GM12878 (cell line): Measurements from ENCODE around the gene SP3. TPM values are rescaled to one million over a fixed set of nuclear protein-coding genes. Genes with fewer than 3 reads are reported as not detected.
A peak's percentile ranks its signal among the peaks of the same experiment; 100 is the strongest.

Source experiments
- ATAC-seq: fragments of 200-7000 bp; cut with Tn5 transposase; 3 replicates; pipeline ENCODE4 v1.9.1; 2020; ENCODE audit warnings: mild to moderate bottlenecking, moderate library complexity
- BruUV-seq: library from RNA; stranded (reverse); fragments of 400-500 nt; replicated peaks from 2 replicates; lab custom pipeline; 2021; lab: Mats Ljungman, UMichigan
- CTCF ChIA-PET: fragments of 300-600 bp; sonication (Branson Sonifier 250); formaldehyde crosslinking; extraction: SDS; loops from one replicate; lab custom pipeline; 2021; ENCODE audit warnings: inconsistent platforms; lab: Yijun Ruan, JAX
- POLR2A ChIA-PET: fragments of 350-600 bp; formaldehyde crosslinking; extraction: SDS; loops from one replicate; lab custom pipeline; 2021; ENCODE audit warnings: inconsistent platforms; lab: Charles Lee
- RAD21 ChIA-PET: fragments of 300-600 bp; sonication (Branson Sonifier 250); formaldehyde crosslinking; loops from one replicate; lab custom pipeline; 2023; ENCODE audit warnings: antibody characterized with exemption; ENCODE audit not compliant: unreplicated experiment; lab: Charles Lee
- SMC1A ChIA-PET: fragments of 300-600 bp; sonication (Branson Sonifier 250); formaldehyde crosslinking; loops from one replicate; lab custom pipeline; 2023; ENCODE audit not compliant: unreplicated experiment, uncharacterized antibody; lab: Charles Lee
- DNase-seq: peaks from one replicate; pipeline ENCODE4 v3.0.0-alpha.2; 2011; ENCODE audit warnings: low read depth, low spot score
- FAIRE-seq: peaks from 3 replicates; lab custom pipeline; 2011; peaks lifted over from hg19 to GRCh38; lab: Jason Lieb, UNC
- H2AFZ ChIP-seq: 2 replicates; pipeline ENCODE4 v1.6.0; 2011; ENCODE audit warnings: low read depth, low read length, control low read depth; ENCODE audit not compliant: control insufficient read depth
- H3K27ac ChIP-seq: 2 replicates; pipeline ENCODE4 v1.5.1; 2011; ENCODE audit warnings: control low read depth; ENCODE audit not compliant: control insufficient read depth, insufficient read depth
- H3K27me3 ChIP-seq, 2 experiments: replicated peaks in 1 of 2; 2 replicates each; pipeline versions ENCODE4 v1.6.0 to v1.6.1; 2011; ENCODE audit warnings: low read length in 1 of 2; ENCODE audit not compliant: control insufficient read depth in 2 of 2, insufficient read depth in 2 of 2
- H3K36me3 ChIP-seq, 2 experiments: 2 replicates each; pipeline ENCODE4 v1.5.1; 2011; ENCODE audit warnings: low read length in 1 of 2; ENCODE audit not compliant: control insufficient read depth in 2 of 2, insufficient read depth in 2 of 2
- H3K4me1 ChIP-seq: 2 replicates; pipeline ENCODE4 v1.6.1; 2011; ENCODE audit warnings: mild to moderate bottlenecking, low read length, moderate library complexity, mixed read lengths; ENCODE audit not compliant: control insufficient read depth, insufficient read depth
- H3K4me2 ChIP-seq: 2 replicates; pipeline ENCODE4 v1.6.0; 2011; ENCODE audit warnings: control low read depth; ENCODE audit not compliant: control insufficient read depth, insufficient read depth
- H3K4me3 ChIP-seq: fragments of 200-600 bp; sonication (generic); 2 replicates; pipeline ENCODE4 v1.5.1; 2016
- H3K79me2 ChIP-seq: 2 replicates; pipeline ENCODE4 v1.6.0; 2011; ENCODE audit warnings: low read length; ENCODE audit not compliant: control insufficient read depth, insufficient read depth
- H3K9ac ChIP-seq: 2 replicates; pipeline ENCODE4 v1.8.0; 2011; ENCODE audit warnings: low read length, control low read depth, mixed read lengths; ENCODE audit not compliant: control insufficient read depth, insufficient read depth
- H3K9me3 ChIP-seq: replicated peaks from 3 replicates; pipeline ENCODE4 v1.5.1; 2011; ENCODE audit warnings: mild to moderate bottlenecking, low read length; ENCODE audit not compliant: control insufficient read depth, insufficient read depth
- H4K20me1 ChIP-seq: 2 replicates; pipeline ENCODE4 v1.6.0; 2011; ENCODE audit not compliant: control insufficient read depth, insufficient read depth
- ATF7 ChIP-seq: fragments of 450-650 bp; IDR thresholded peaks from 2 replicates; pipeline ENCODE4 v1.6.1; 2016; ENCODE audit warnings: low read depth, mild to moderate bottlenecking
- CREM ChIP-seq: IDR thresholded peaks from 2 replicates; pipeline ENCODE4 v1.6.1; 2014; ENCODE audit warnings: antibody characterized with exemption, low read depth
- GABPA ChIP-seq: IDR thresholded peaks from 2 replicates; pipeline ENCODE4 v1.6.1; 2014; ENCODE audit warnings: antibody characterized with exemption, low read depth, mild to moderate bottlenecking, inconsistent platforms
- PML ChIP-seq: IDR thresholded peaks from 2 replicates; pipeline ENCODE4 v1.6.1; 2012; ENCODE audit warnings: low read length, inconsistent platforms
- RAD51 ChIP-seq: fragments of 450-650 bp; IDR thresholded peaks from 2 replicates; pipeline ENCODE4 v1.6.1; 2016; ENCODE audit warnings: moderate library complexity, mild to moderate bottlenecking, inconsistent platforms
- SP1 ChIP-seq: IDR thresholded peaks from one replicate; pipeline ENCODE4 v1.6.1; 2011; ENCODE audit warnings: low read depth, low read length
- SUZ12 ChIP-seq: fragments of 200-600 bp; sonication (generic); IDR thresholded peaks from one replicate; pipeline ENCODE4 v1.6.1; 2018; ENCODE audit warnings: antibody characterized with exemption, mild to moderate bottlenecking; ENCODE audit not compliant: unreplicated experiment
- ZZZ3 ChIP-seq: IDR thresholded peaks from 2 replicates; pipeline ENCODE4 v1.6.1; 2011; ENCODE audit warnings: low read depth; ENCODE audit not compliant: control insufficient read depth, insufficient read length
- WGBS: methylation state at CpG from one replicate; pipeline ENCODE4 v1.1.6; 2016; ENCODE audit warnings: low lambda C conversion rate; ENCODE audit not compliant: insufficient replicate concordance, insufficient coverage; ENCODE audit errors: missing lambda C conversion rate; 5-methylcytosine and 5-hydroxymethylcytosine counted together
- in situ Hi-C: fragments of 300-500 bp; cut with MboI; formaldehyde crosslinking; loops from 9 replicates; pipeline ENCODE4 v1.14.3; 2018; ENCODE audit warnings: mixed read lengths
- intact Hi-C: fragments of 100-400 bp; cut with micrococcal nuclease; formaldehyde crosslinking; loops from one replicate; pipeline ENCODE4 v1.14.2; 2022; ENCODE audit not compliant: unreplicated experiment
- polyA plus RNA-seq, 11 experiments: library from polyadenylated mRNA; depleted of rRNA in 4 of 11; unstranded in 6 of 11; stranded (reverse) in 5 of 11; fragments of >200 nt; fragmentation: Nextera tagmentation in 4 of 11; fragmentation: Illumina TruSeq in 1 of 11; extraction: Ambion mirVana in 4 of 11; extraction: Trizol in 1 of 11; gene quantifications; 1 replicate in 1 of 11; 2 replicates in 10 of 11; pipeline versions ENCODE4 v1.2.1 to v1.2.3, GENCODE V29; 2011 to 2016; ENCODE audit warnings: inconsistent platforms in 2 of 11, missing spikeins in 2 of 11, low read depth in 1 of 11
- total RNA-seq, 4 experiments: library from RNA; depleted of rRNA in 3 of 4; stranded (reverse); fragments of >200 nt in 3 of 4; fragmentation: Illumina TruSeq in 1 of 4; extraction: Trizol in 1 of 4; gene quantifications; 2 replicates each; pipeline versions ENCODE4 v1.2.1 to v1.2.3, GENCODE V29; 2013 to 2021
- TF ChIP-seq, protein P1 (sequence below): fragments of 450-650 bp; IDR thresholded peaks from 2 replicates; pipeline ENCODE4 v1.6.1; 2016; ENCODE audit warnings: mild to moderate bottlenecking

SP3 gene
- total and polyA plus RNA-seq, 10 of the 15 experiments (the other 5 are each of a cell fraction or from before 2014, with no cell fraction given), result 9.9 to 87.6 (median 52.4) TPM

DNA sequence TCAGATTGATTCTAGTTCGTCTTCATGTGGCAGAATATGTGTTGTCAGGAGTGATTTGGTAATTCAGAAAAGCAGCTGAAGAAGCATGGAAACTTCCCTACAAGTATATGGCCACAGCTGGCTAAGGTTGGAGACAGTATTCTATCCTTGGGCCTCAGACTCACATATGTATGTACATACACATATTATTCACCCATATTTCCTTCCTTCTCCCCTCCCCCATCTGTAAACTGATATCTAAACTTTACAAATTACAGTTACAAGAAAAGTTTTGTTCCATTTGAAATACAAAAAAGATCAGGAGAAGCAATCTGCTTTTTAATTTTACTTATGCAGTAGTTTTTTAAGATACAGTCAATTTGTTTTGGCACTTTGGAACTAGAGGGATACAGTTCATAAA is 3.1 kb downstream of the SP3 start:
- peaks cover 90% of the 10 kb centered on the region for H3K79me2 ChIP-seq
- ATAC-seq, result no peak
- no peak overlapping the region for H2AFZ ChIP-seq
- RAD21 ChIA-PET, result interaction anchor here (0.8 to 1.9 kb wide), 6 partner anchors 16 to 379 kb away, joined by 3 to 5 read pairs (median 4); no protein-coding TSS in a partner anchor
- intact Hi-C loops, result loop anchor here (2.0 to 10.0 kb wide), 3 partner anchors 63 to 633 kb away; partner anchors contain the start of genes OLA1 and WIPF1
- H3K36me3 ChIP-seq, result peaks cover 0 to 6% of the 10 kb centered on the region in 2 experiments; a peak in 1 of 4 replicates
- POLR2A ChIA-PET, result interaction anchor here (0.6 to 2.6 kb wide), 7 partner anchors 9 to 22 kb away, joined by 3 to 12 read pairs (median 4); no protein-coding TSS in a partner anchor
- H3K27ac ChIP-seq, result peak overlapping the region; percentile 97; the same call in 1 of the 2 replicates
- no peak for FAIRE-seq
- H3K4me3 ChIP-seq, result peak overlapping the region; percentile 76
- no peaks in the 10 kb centered on the region; the same call in 1 of the 2 replicates for H3K4me1 ChIP-seq
- TF ChIP-seq, protein P1, sequence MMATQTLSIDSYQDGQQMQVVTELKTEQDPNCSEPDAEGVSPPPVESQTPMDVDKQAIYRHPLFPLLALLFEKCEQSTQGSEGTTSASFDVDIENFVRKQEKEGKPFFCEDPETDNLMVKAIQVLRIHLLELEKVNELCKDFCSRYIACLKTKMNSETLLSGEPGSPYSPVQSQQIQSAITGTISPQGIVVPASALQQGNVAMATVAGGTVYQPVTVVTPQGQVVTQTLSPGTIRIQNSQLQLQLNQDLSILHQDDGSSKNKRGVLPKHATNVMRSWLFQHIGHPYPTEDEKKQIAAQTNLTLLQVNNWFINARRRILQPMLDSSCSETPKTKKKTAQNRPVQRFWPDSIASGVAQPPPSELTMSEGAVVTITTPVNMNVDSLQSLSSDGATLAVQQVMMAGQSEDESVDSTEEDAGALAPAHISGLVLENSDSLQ, result no peak
- TF ChIP-seq GABPA (no peak), CREM (no peak), PML (0 out of 2 replicates have a peak, but pooled peaks have one; percentile 1)
- in situ Hi-C loops, result no loop called here
- H3K9ac ChIP-seq, result peak overlapping the region; percentile 93
- SMC1A ChIA-PET, result interaction anchor here (0.8 to 2.7 kb wide), 13 partner anchors 9 to 379 kb away, joined by 3 to 11 read pairs (median 4); no protein-coding TSS in a partner anchor
- no peak for DNase-seq
- BruUV-seq, result no TSS peak
- 0% methylated on average over 1 of the region's 1 CpG for WGBS
- no peaks in the 10 kb centered on the region for H3K27me3 ChIP-seq
- peak overlapping the region; percentile 85 for H3K4me2 ChIP-seq
- H3K9me3 ChIP-seq, result no peaks in the 10 kb centered on the region
- CTCF ChIA-PET, result interaction anchor here (1.0 to 2.1 kb wide), 3 partner anchors 10 to 64 kb away, joined by 3 to 11 read pairs (median 3); no protein-coding TSS in a partner anchor
- H4K20me1 ChIP-seq, result no peaks in the 10 kb centered on the region

DNA sequence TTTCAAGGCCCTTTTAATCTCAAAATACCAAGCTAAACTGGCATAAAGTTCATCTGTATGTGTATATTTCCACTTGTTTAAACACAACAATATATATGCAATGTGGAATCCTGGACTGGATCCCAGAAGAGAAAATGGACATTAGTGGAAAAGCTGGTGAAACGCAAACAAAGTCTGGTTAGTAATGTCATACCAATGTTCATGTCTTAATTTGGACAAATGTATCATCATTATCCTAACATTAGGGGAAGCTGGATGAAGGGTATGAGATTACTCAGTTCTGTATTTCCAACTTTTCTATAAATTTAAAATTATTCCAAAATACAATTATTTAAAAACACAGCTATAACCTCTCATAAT is 3.8 kb downstream of the SP3 start:
- no peaks in the 10 kb centered on the region for H3K9me3 ChIP-seq
- intact Hi-C loops, result loop anchor here (10.0 kb wide), 2 partner anchors 283 to 633 kb away; partner anchors contain the start of genes OLA1 and WIPF1
- ChIA-PET SMC1A (interaction anchor here (0.6 to 2.7 kb wide), 11 partner anchors 10 to 380 kb away, joined by 3 to 11 read pairs (median 4); no protein-coding TSS in a partner anchor), RAD21 (interaction anchor here (1.7 to 1.9 kb wide), 3 partner anchors 15 to 380 kb away, joined by 5 read pairs; no protein-coding TSS in a partner anchor), CTCF (interaction anchor here (1.3 to 2.1 kb wide), 2 partner anchors 9 to 12 kb away, joined by 3 to 11 read pairs; no protein-coding TSS in a partner anchor), POLR2A (interaction anchor here (0.6 to 2.6 kb wide), 6 partner anchors 8 to 287 kb away, joined by 3 to 12 read pairs (median 4); partner anchors contain the start of gene OLA1)
- no peaks in the 10 kb centered on the region for H3K4me1 ChIP-seq
- ATAC-seq (no peak), DNase-seq (no peak), FAIRE-seq (no peak)
- H3K79me2 ChIP-seq, result peaks cover 90% of the 10 kb centered on the region
- peak overlapping the region; percentile 76 for H3K4me3 ChIP-seq
- BruUV-seq, result no TSS peak
- 100% methylated on average over 1 of the region's 1 CpG for WGBS
- H3K27me3 ChIP-seq, result no peaks in the 10 kb centered on the region
- in situ Hi-C loops, result no loop called here
- no peaks in the 10 kb centered on the region; the same call in 1 of the 2 replicates for H4K20me1 ChIP-seq
- H3K27ac ChIP-seq, result no peak overlapping the region
- no peak overlapping the region for H3K9ac ChIP-seq
- H2AFZ ChIP-seq, result no peak overlapping the region
- H3K4me2 ChIP-seq, result peak overlapping the region; percentile 85
- H3K36me3 ChIP-seq, result peaks cover 0 to 6% of the 10 kb centered on the region in 2 experiments; a peak in 1 of 4 replicates
- TF ChIP-seq SUZ12 (no peak), RAD51 (no peak), ATF7 (no peak), ZZZ3 (no peak), SP1 (no peak)
